ENCODE measurements around the gene COL6A1.

Gene COL6A1

DNA sequence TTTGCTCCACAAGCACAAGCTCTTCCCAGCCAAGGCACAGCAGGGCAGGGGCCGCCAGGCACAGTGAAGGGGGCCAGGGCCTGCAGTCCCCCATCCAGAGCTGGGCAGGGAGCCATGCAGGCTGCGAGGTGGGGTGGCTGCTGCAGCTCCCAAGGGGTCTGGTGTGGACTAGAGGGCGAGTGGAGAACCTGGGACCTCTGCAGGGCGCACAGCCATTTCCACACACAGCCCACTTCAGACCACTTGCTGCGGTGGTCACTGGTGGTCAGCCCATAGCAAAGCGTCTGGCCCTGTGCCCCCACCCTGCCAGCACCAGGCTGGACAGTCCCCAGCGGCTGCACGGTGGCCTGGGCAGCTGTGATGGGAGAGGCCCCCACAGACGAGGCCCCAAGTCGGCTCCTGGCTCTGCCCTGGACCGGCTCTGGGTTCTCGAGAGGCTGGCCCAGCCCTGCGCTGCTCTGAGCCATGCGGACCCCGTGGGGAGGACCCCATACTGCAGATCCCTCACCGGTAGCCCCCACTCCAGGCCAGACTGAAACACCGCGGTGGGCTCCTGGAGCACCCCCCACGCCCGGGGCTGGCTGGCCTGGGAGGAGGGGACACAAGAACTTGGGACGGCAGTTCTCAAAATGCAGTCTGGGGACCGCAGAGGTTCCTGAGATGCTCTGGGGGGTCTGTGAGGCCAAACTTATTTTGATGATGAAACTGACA lies 69.3 kb downstream of the COL6A1 start:
- no peak for DNase-seq

DNA sequence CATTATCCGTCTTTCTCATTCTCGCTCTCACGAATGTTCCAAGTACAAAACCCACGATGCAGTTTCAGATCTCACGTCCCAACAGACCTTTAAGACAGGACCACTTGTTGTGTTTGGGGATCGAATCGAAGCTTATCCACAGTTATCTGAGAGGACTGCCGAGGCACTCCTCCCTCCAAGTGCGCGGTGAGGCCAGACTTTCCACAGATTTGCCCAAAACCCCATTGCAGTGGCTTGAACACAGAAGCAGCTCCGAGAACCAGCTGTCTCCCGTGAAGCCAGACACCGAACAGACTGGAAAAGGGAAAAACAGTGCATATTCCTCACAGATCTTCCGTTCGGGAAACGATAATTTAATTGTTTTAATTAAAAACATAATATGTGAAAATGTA lies 69.8 kb downstream of the COL6A1 start:
- no peak for DNase-seq

DNA sequence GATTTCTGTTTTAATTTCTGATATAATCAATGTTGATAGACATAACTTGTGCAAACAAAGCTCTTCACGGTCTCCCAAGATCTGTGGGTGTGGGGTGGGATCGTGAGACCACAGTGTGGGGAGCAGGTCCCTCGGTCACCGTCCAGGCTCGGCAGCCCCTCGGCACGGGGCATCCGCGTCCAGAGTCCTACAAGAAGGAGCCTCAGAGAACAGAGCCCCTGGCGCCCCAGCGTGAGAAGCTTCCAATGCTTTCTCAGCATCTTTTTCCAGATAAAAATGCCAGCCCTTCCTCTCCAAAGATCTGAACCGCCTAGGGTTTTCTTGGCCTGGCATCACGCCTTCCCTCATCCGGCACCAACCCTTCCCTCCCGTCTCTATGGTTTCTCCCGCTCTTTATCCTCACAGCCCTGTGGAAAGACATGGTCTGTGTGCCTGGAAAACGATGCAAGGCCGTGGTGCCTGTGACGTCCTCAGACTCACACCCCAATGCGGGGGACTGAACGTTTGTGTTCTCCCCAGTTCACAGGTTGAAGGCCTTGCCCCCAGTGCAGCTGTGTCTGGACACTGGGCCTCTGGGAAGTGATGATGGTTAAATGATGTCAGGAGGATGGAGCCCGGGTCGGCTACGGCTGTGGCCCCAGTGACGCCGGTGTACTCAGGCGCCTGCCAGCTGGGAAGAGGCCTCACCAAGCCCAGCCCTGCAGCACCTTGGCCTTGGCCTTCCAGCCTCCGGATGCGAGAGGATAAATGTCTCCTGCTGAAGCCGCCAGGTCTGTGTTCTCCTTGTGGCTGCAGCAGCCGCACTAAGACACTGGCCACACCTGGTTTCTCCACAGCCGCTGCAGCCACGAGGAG lies 70.5 kb downstream of the COL6A1 start:
- DNase-seq: no peak

DNA sequence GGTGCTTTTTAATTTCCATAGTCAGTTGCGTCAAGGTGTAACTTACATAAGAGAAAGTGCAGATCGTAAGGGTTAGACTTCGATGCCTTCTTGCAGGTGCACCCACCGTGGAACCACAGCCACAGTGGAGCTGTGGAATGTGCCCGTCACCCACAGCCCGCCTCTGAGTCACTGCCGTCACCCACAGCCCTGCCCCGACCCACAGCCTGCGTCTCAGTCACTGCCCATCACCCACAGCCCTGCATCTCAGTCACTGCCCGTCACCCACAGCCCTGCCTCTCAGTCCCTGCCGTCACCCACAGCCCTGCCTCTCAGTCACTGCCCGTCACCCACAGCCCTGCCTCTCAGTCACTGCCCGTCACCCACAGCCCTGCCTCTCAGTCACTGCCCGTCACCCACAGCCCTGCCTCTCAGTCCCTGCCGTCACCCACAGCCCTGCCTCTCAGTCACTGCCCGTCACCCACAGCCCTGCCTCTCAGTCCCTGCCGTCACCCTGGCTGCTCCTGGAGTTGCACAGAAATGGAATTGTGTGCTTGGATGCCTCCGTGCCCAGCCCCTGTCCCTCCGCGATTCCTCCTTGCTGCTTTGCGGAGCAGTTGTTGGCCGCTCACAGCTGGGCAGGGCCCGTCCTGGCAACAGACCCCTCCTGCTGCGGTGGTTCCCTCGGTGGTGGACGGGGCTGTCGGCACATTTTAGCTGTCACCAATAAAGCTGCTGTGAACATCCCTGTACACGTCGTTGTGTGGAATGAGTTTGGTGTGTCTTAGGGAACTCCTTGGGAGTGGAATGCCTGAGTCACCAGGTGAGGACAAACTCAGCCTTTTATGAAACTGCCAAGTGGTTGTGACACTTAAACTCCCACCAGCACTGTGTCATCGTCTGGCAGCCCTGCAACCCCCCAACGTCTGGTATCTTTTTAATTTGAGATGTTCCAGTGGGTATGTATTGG lies 71.4 kb downstream of the COL6A1 start:
- DNase-seq: no peak

DNA sequence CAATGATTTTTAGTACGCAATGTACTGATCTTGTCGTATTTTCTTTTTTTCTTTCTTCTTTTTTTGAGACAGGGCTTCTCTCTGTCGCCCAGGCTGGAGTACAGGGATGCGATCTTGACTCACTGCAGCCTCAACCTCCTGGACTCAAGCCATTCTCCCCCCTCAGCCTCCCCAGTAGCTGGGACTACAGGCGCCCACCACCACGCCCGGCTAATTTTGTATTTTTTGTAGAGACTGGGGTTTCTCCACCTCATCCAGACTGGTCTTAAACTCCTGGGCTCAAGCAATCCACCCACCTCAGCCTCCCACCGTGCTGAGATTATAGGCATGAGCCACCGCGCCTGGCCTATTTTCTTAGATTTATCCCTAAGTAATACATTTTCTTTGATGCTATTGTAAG lies 72.5 kb downstream of the COL6A1 start:
- no peak for DNase-seq

DNA sequence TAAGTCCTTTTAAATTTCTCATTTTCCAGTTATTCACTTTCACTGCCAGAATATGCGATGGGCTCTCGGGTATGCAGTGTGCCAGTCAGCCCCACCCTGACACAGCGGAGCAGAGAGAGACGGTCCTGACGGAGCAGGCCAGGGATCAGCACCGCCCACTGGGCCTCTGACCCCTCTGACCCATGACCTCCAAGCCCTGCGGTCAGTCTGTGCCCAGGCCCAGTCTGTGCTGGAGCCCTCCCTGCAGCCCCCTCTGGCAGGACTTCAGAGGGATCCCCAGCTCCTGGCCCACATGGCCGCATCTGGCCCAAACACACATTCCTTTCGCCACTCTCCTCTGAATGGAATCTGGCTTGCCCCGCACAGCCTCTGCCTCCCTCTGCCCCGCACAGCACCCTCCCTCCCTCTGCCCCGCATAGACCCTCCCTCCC lies 72.9 kb downstream of the COL6A1 start:
- no peak for DNase-seq

Measured in NCI-H510A treated with DMSO at 0.1 percent for 48 hours (cell line).